Astrocyte of the cerebellum (primary cell): ENCODE data around the gene MSH5.

Source experiments
- DNase-seq: peaks from one replicate; pipeline ENCODE4 v3.0.0-alpha.2; 2011; ENCODE audit warnings: low read depth
- H3K4me3 ChIP-seq: 2 replicates; pipeline ENCODE4 v1.5.1; 2011; ENCODE audit warnings: mild to moderate bottlenecking, low read depth, low read length, moderate library complexity
- in situ Hi-C: cut with HindIII; loops from 2 replicates; pipeline ENCODE4 v1.10.0; 2017; ENCODE audit warnings: low sequenced_read_pairs
- TF ChIP-seq, protein P1 (sequence below): IDR thresholded peaks from 2 replicates; pipeline ENCODE4 v1.5.1; 2012; ENCODE audit warnings: low read length, low read depth, moderate library complexity, mild to moderate bottlenecking; ENCODE audit errors: missing control alignments

The MSH5 gene

GRCh38 chr6:31765559-31765909, 25.7 kb downstream of the MSH5 start:
- TF ChIP-seq, protein P1, sequence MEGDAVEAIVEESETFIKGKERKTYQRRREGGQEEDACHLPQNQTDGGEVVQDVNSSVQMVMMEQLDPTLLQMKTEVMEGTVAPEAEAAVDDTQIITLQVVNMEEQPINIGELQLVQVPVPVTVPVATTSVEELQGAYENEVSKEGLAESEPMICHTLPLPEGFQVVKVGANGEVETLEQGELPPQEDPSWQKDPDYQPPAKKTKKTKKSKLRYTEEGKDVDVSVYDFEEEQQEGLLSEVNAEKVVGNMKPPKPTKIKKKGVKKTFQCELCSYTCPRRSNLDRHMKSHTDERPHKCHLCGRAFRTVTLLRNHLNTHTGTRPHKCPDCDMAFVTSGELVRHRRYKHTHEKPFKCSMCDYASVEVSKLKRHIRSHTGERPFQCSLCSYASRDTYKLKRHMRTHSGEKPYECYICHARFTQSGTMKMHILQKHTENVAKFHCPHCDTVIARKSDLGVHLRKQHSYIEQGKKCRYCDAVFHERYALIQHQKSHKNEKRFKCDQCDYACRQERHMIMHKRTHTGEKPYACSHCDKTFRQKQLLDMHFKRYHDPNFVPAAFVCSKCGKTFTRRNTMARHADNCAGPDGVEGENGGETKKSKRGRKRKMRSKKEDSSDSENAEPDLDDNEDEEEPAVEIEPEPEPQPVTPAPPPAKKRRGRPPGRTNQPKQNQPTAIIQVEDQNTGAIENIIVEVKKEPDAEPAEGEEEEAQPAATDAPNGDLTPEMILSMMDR, result no peak
- in situ Hi-C loops, result no loop called here
- no peak overlapping the region for H3K4me3 ChIP-seq
- DNase-seq, result no peak

GRCh38 chr6:31765910-31766794, 26.3 kb downstream of the MSH5 start:
- peak overlapping the region; percentile 29 for H3K4me3 ChIP-seq
- in situ Hi-C loops, result no loop called here
- no peak for DNase-seq
- TF ChIP-seq, protein P1, result no peak

- DNase-seq, result no peak
- in situ Hi-C loops, result no loop called here
- TF ChIP-seq, protein P1, result no peak
These were observed 27.4 kb downstream of the MSH5 start for GRCh38 chr6:31767096-31767645.

DNA sequence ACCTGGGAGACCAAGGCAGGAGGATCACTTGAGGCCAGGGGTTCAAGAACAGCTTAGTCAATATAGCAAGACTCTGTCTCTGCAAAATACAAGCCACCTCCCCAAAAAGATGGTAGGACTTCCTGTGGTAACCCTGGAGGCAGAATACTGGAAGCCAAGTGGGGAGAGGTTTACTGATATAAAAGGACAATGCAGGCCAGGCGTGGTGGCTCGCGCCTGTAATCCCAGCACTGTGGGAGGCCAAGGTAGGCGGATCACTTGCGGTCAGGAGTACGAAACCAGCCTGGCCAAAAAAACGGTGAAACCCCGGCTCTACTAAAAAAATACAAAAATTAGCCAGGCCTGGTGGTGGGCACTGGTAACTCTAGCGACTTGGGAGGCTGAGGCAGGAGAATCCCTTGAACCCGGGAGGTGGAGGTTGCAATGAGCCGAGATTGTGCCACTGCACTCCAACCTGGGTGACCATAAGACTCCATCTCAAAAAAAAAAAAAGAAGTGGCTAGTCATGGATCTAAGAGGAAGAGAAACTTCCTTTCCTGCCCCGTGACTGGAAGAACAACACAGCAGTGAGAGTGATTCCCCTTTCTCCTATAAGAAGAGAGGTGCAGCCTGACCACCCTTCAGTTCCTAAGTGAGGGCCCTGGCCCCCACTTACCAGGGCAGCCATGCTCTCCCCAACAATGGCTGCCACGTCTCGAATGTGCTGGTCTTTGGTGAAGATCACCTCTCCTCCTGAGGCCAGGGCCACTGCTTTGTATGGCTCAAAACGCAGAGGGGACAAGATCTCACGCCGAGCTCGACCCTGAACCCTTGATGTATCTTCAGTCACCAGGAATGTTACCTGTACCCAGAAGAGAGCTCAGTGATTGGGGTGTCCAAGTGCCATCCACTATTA, 28.8 kb downstream of the MSH5 start:
- no peak for DNase-seq
- no peak overlapping the region for H3K4me3 ChIP-seq
- in situ Hi-C loops, result no loop called here
- TF ChIP-seq, protein P1, result no peak

More at GRCh38 chr6:31767096-31767645, 27.4 kb downstream of the MSH5 start:
- no peak overlapping the region for H3K4me3 ChIP-seq

DNA sequence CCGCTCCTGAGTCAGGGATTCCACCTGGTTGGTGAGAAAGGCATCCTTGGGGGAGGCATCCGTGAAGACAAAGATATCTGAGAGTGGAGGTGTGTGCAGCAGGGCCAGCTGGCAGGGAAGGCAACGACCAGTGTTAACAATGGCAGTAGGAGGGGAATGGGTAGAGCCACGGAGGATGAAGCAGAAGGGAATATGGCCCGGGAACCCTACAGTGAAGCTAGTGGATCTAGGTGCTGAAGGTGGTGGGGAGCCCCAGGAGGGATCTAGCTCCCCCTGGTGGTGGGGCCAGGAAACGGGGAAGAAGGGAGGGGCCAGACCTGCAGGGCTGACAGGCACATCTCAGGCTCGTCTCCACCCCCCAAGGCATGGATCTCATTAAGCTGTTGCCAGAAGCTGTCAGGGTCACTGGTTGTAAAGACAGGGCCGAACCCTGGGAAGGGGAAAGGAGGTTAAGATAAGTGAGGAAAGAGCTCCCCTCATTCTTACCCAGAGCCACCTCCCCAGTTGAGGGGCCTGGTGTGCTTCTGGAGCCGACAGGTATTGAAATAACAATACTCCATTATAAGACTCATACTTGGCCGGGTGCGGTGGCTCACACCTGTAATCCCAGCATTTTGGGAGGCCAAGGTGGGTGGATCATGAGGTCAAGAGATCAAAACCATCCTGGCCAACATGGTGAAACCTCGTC, 30.0 kb downstream of the MSH5 start:
- DNase-seq, result no peak
- no peak overlapping the region for H3K4me3 ChIP-seq
- TF ChIP-seq, protein P1, result peak; percentile 66
- in situ Hi-C loops, result no loop called here

DNA sequence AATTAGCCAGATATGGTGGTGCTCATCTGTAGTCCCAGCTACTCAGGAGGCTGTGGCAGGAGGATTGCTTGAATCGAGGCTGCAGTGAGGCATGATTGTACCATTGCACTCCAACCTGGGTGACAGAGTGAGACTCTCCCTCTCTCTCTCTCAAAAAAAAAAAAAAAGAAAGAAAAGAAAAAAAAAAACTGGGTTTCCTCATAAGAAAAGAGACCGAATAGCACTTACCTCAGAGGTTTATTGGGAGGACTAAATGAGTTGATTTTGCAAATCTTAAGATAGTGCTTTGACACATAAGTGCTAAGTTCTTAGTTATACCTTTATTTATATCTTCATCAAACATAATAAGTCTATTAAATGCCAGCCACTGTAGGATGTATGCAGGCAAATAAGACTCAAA, 31.1 kb downstream of the MSH5 start:
- TF ChIP-seq, protein P1, result no peak
- in situ Hi-C loops, result no loop called here

More for the DNA sequence above, 31.1 kb downstream of the MSH5 start:
- no peak for DNase-seq
- H3K4me3 ChIP-seq, result no peak overlapping the region
